Activated CD4-positive, CD25-positive, alpha-beta regulatory T cell treated with anti-CD3 and anti-CD28 coated beads, Interleukin-2, amount 50 U/mL, for 16 hours (primary cell): ENCODE data around the gene ZNF254.
"Not testable (repeated sequence)": the region's sequence is repeated elsewhere in the genome, so short reads cannot be mapped to it uniquely, and the experiment has no call there.

ENCODE experiments used
- DNase-seq: peaks from one replicate; pipeline ENCODE4 v3.0.0-alpha.2; 2020; ENCODE audit warnings: low read depth, low spot score

ZNF254 gene

GRCh38 chr19:24086974-24087595 is at the start of gene ZNF254:
Gene ZNF254 (plus strand): TSS chr19:24087187. CDS start chr19:24087308, 121 bp downstream.
- DNase-seq = peak; percentile 56

GRCh38 chr19:24040621-24041020 is 46.4 kb upstream of the ZNF254 start:
- DNase-seq = no peak

- not testable (repeated sequence) for DNase-seq
Measured at GRCh38 chr19:24041326-24041725, 45.7 kb upstream of the ZNF254 start.

- DNase-seq = no peak
Measured at GRCh38 chr19:24046550-24046949, 40.4 kb upstream of the ZNF254 start.

GRCh38 chr19:24048261-24048660 is 38.7 kb upstream of the ZNF254 start:
- no peak for DNase-seq

- DNase-seq = no peak
Measured at GRCh38 chr19:24049537-24049936, 37.5 kb upstream of the ZNF254 start.

GRCh38 chr19:24051516-24051915 is 35.5 kb upstream of the ZNF254 start:
- no peak for DNase-seq

GRCh38 chr19:24052811-24053210 is 34.2 kb upstream of the ZNF254 start:
- no peak for DNase-seq

GRCh38 chr19:24053601-24054000 is 33.4 kb upstream of the ZNF254 start:
- DNase-seq = no peak

- DNase-seq = no peak
Measured at GRCh38 chr19:24054044-24054935, 32.7 kb upstream of the ZNF254 start.

- DNase-seq = no peak
Measured at GRCh38 chr19:24055548-24055947, 31.4 kb upstream of the ZNF254 start.

GRCh38 chr19:24057144-24057543 is 29.8 kb upstream of the ZNF254 start:
- DNase-seq = no peak

- DNase-seq = no peak
Measured at GRCh38 chr19:24059563-24060295, 27.3 kb upstream of the ZNF254 start.

GRCh38 chr19:24060687-24061356 is 26.2 kb upstream of the ZNF254 start:
- no peak for DNase-seq

- no peak for DNase-seq
Measured at GRCh38 chr19:24062190-24062589, 24.8 kb upstream of the ZNF254 start.

- DNase-seq = no peak
Measured at GRCh38 chr19:24063295-24063694, 23.7 kb upstream of the ZNF254 start.

- no peak for DNase-seq
Measured at GRCh38 chr19:24064175-24064574, 22.8 kb upstream of the ZNF254 start.

GRCh38 chr19:24065243-24065642 is 21.7 kb upstream of the ZNF254 start:
- DNase-seq = no peak

- no peak for DNase-seq
Measured at GRCh38 chr19:24065865-24066604, 21.0 kb upstream of the ZNF254 start.

GRCh38 chr19:24069905-24070657 is 16.9 kb upstream of the ZNF254 start:
- DNase-seq = no peak
